Vagina (tissue), 2 donors: ENCODE data around the gene CNGB1.

Experiments
- CTCF ChIP-seq, 3 experiments: fragments of 450-650 bp in 2 of 3; fragments of 200-600 bp in 1 of 3; sonication (generic) in 1 of 3; IDR thresholded peaks; one replicate each; pipeline ENCODE4 v1.5.1; 2017 to 2019; ENCODE audit warnings: antibody characterized with exemption in 3 of 3, mild to moderate bottlenecking in 2 of 3, moderate library complexity in 2 of 3
- POLR2A ChIP-seq, 2 donors: fragments of 450-650 bp; IDR thresholded peaks; one replicate each; pipeline ENCODE4 v1.6.1; 2017; ENCODE audit warnings: antibody characterized with exemption in 2 of 2, mild to moderate bottlenecking in 2 of 2, moderate library complexity in 2 of 2
- POLR2AphosphoS5 ChIP-seq, 2 donors: sonication (generic); formaldehyde crosslinking; IDR thresholded peaks; one replicate each; pipeline ENCODE4 v1.9.0; 2017; ENCODE audit warnings: antibody characterized with exemption in 2 of 2, mild to moderate bottlenecking in 2 of 2, low read depth in 1 of 2; ENCODE audit not compliant: insufficient read depth in 1 of 2

GRCh38 chr16:57897996-57898395, 72.9 kb downstream of the CNGB1 start:
- TF ChIP-seq CTCF (IDR thresholded peaks at IDR 0.05) (no peak), POLR2A (IDR thresholded peaks at IDR 0.05) (no peak), POLR2AphosphoS5 (IDR thresholded peaks at IDR 0.05; ENCODE audit: insufficient read depth in 1 of 2, low read depth in 1 of 2) (no peak)
